Smooth muscle cell (in vitro differentiated cells): ENCODE results near the gene SETD5. TPM values are rescaled to one million over a fixed set of nuclear protein-coding genes. Genes with fewer than 3 reads are reported as not detected.

ENCODE experiments used
- DNase-seq: peaks from one replicate; lab custom pipeline; 2025; ENCODE audit not compliant: unreplicated experiment; lab: John Stamatoyannopoulos, UW
- H2AFZ ChIP-seq: fragments of 200-600 bp; sonication (generic); 2 replicates; pipeline ENCODE4 v1.6.0; 2016; ENCODE audit warnings: antibody characterized with exemption, low read depth, mild to moderate bottlenecking
- H3F3A ChIP-seq: fragments of 200-600 bp; sonication (generic); 2 replicates; pipeline ENCODE4 v1.6.0; 2017; ENCODE audit warnings: antibody characterized with exemption, low read depth
- H3K27ac ChIP-seq: fragments of 200-600 bp; sonication (generic); 2 replicates; pipeline ENCODE4 v1.5.1; 2016; ENCODE audit warnings: low read depth, mild to moderate bottlenecking
- H3K27me3 ChIP-seq: fragments of 200-600 bp; sonication (generic); 2 replicates; pipeline ENCODE4 v1.6.1; 2016; ENCODE audit warnings: low read depth, mild to moderate bottlenecking
- H3K36me3 ChIP-seq: fragments of 200-600 bp; sonication (generic); 2 replicates; pipeline ENCODE4 v1.5.1; 2016; ENCODE audit warnings: low read depth
- H3K4me1 ChIP-seq: fragments of 200-600 bp; sonication (generic); 2 replicates; pipeline ENCODE4 v1.5.1; 2016; ENCODE audit warnings: low read depth
- H3K4me2 ChIP-seq: fragments of 200-600 bp; sonication (generic); 2 replicates; pipeline ENCODE4 v1.6.0; 2016; ENCODE audit warnings: mild to moderate bottlenecking
- H3K4me3 ChIP-seq: fragments of 200-600 bp; sonication (generic); 2 replicates; pipeline ENCODE4 v1.5.1; 2016; ENCODE audit warnings: mild to moderate bottlenecking
- H3K79me2 ChIP-seq: fragments of 200-600 bp; sonication (generic); 2 replicates; pipeline ENCODE4 v1.6.0; 2016; ENCODE audit warnings: low read depth, mild to moderate bottlenecking
- H3K9ac ChIP-seq: fragments of 200-600 bp; sonication (generic); 2 replicates; pipeline ENCODE4 v1.6.0; 2016; ENCODE audit warnings: low read depth
- H3K9me3 ChIP-seq: fragments of 200-600 bp; sonication (generic); replicated peaks from 2 replicates; pipeline ENCODE4 v1.5.1; 2016; ENCODE audit warnings: low read depth
- H4K20me1 ChIP-seq: fragments of 200-600 bp; sonication (generic); 2 replicates; pipeline ENCODE4 v1.6.0; 2016; ENCODE audit warnings: low read depth
- CTCF ChIP-seq: fragments of 200-600 bp; sonication (generic); IDR thresholded peaks from 2 replicates; pipeline ENCODE4 v1.5.1; 2017; ENCODE audit warnings: borderline replicate concordance, mild to moderate bottlenecking, antibody characterized with exemption; ENCODE audit not compliant: insufficient read depth, poor library complexity, severe bottlenecking
- WGBS: methylation state at CpG from one replicate; pipeline ENCODE4 v1.1.7; 2016; ENCODE audit warnings: low lambda C conversion rate; 5-methylcytosine and 5-hydroxymethylcytosine counted together
- polyA plus RNA-seq: library from polyadenylated mRNA; unstranded; fragments of >200 nt; fragmentation: Nextera tagmentation; extraction: Ambion mirVana; gene quantifications from 2 replicates; pipeline ENCODE4 v1.2.1, GENCODE V29; 2016
- total RNA-seq: library from RNA; depleted of rRNA; stranded (reverse); fragments of >200 nt; gene quantifications from 2 replicates; pipeline ENCODE4 v1.2.3, GENCODE V29; 2014

The SETD5 gene
- total and polyA plus RNA-seq, 2 experiments from 2014 or later: 122 to 134 TPM

- no peaks in the 10 kb centered on the region for H3F3A ChIP-seq
- no peaks in the 10 kb centered on the region for H3K4me1 ChIP-seq
- whole genome bisulfite sequencing: 84% methylated on average over 6 of the region's 6 CpGs
- TF ChIP-seq CTCF: no peak
- peaks cover 24% of the 10 kb centered on the region for H3K27me3 ChIP-seq
- no peak overlapping the region for H2AFZ ChIP-seq
- no peaks in the 10 kb centered on the region for H3K79me2 ChIP-seq
- no peak overlapping the region for H3K4me3 ChIP-seq
- H3K36me3 ChIP-seq: no peaks in the 10 kb centered on the region
- H3K4me2 ChIP-seq: no peak overlapping the region
- DNase-seq: no peak
- no peaks in the 10 kb centered on the region for H4K20me1 ChIP-seq
- H3K9me3 ChIP-seq: no peaks in the 10 kb centered on the region
- H3K27ac ChIP-seq: no peak overlapping the region
- H3K9ac ChIP-seq: no peak overlapping the region
These were observed 99.5 kb downstream of the SETD5 start for GRCh38 chr3:9496893-9497292.

- Histone ChIP-seq H3K9ac (no peak overlapping the region), H3K4me2 (no peak overlapping the region)
These were observed 100.6 kb downstream of the SETD5 start for GRCh38 chr3:9497821-9498565.

GRCh38 chr3:9498781-9499180 is 101.4 kb downstream of the SETD5 start:
- WGBS: 95% methylated on average over 6 of the region's 6 CpGs
- Histone ChIP-seq H4K20me1 (no peaks in the 10 kb centered on the region), H3K4me1 (no peaks in the 10 kb centered on the region), H3K27me3 (peaks cover 24% of the 10 kb centered on the region), H3K4me2 (no peak overlapping the region), H3K9ac (no peak overlapping the region), H3K4me3 (no peak overlapping the region), H2AFZ (no peak overlapping the region), H3K27ac (no peak overlapping the region), H3F3A (no peaks in the 10 kb centered on the region), H3K9me3 (no peaks in the 10 kb centered on the region), H3K79me2 (no peaks in the 10 kb centered on the region), H3K36me3 (no peaks in the 10 kb centered on the region)
- DNase-seq: no peak
- TF ChIP-seq CTCF: no peak

More at GRCh38 chr3:9497821-9498565, 100.6 kb downstream of the SETD5 start:
- Histone ChIP-seq H2AFZ (no peak overlapping the region), H4K20me1 (no peaks in the 10 kb centered on the region), H3F3A (no peaks in the 10 kb centered on the region), H3K27me3 (peaks cover 24% of the 10 kb centered on the region), H3K79me2 (no peaks in the 10 kb centered on the region), H3K4me1 (no peaks in the 10 kb centered on the region), H3K36me3 (no peaks in the 10 kb centered on the region), H3K4me3 (no peak overlapping the region), H3K9me3 (no peaks in the 10 kb centered on the region), H3K27ac (no peak overlapping the region)
- WGBS: 79% methylated on average over 8 of the region's 8 CpGs
- DNase-seq: no peak
- no peak for TF ChIP-seq CTCF
